Measurements from ENCODE around the gene CORO2A.

DNA sequence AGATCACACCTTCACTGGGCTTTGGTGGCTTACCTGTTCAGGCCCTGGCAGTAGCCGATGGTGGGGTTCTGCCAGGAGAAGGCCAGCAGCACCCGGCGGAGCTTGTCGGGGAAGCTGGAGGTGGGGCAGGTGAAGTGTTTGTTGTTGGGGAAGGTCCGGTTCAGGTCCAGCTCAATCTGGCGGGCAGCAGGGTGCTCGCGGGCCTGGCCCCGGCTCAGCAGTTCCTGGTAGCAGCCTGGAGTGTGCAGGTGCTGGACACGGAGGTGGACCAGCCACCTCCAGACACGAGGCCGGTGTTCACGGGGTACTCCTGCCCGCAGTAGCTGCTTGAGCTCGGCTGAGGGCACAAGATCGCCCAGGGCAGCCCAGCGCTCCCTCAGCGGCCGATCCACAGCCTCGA, 16.2 kb upstream of the CORO2A start:
- no peak for TF ChIP-seq ZBTB7A (IDR thresholded peaks at IDR 0.05; ENCODE audit: low read depth)
- TF ChIP-seq FOXM1 (IDR thresholded peaks at IDR 0.05; ENCODE audit: borderline replicate concordance, low read depth): no peak
- TF ChIP-seq, protein P1, sequence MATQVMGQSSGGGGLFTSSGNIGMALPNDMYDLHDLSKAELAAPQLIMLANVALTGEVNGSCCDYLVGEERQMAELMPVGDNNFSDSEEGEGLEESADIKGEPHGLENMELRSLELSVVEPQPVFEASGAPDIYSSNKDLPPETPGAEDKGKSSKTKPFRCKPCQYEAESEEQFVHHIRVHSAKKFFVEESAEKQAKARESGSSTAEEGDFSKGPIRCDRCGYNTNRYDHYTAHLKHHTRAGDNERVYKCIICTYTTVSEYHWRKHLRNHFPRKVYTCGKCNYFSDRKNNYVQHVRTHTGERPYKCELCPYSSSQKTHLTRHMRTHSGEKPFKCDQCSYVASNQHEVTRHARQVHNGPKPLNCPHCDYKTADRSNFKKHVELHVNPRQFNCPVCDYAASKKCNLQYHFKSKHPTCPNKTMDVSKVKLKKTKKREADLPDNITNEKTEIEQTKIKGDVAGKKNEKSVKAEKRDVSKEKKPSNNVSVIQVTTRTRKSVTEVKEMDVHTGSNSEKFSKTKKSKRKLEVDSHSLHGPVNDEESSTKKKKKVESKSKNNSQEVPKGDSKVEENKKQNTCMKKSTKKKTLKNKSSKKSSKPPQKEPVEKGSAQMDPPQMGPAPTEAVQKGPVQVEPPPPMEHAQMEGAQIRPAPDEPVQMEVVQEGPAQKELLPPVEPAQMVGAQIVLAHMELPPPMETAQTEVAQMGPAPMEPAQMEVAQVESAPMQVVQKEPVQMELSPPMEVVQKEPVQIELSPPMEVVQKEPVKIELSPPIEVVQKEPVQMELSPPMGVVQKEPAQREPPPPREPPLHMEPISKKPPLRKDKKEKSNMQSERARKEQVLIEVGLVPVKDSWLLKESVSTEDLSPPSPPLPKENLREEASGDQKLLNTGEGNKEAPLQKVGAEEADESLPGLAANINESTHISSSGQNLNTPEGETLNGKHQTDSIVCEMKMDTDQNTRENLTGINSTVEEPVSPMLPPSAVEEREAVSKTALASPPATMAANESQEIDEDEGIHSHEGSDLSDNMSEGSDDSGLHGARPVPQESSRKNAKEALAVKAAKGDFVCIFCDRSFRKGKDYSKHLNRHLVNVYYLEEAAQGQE (IDR thresholded peaks at IDR 0.05; ENCODE audit: low read depth): no peak
- TF ChIP-seq, protein P2, sequence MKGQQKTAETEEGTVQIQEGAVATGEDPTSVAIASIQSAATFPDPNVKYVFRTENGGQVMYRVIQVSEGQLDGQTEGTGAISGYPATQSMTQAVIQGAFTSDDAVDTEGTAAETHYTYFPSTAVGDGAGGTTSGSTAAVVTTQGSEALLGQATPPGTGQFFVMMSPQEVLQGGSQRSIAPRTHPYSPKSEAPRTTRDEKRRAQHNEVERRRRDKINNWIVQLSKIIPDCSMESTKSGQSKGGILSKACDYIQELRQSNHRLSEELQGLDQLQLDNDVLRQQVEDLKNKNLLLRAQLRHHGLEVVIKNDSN (IDR thresholded peaks at IDR 0.05): no peak
- no peak for TF ChIP-seq EP300 (IDR thresholded peaks at IDR 0.05; ENCODE audit: borderline replicate concordance)
- TF ChIP-seq NFIC (IDR thresholded peaks at IDR 0.05): no peak
- TF ChIP-seq CREB1 (IDR thresholded peaks at IDR 0.05; ENCODE audit: low read depth): no peak
- TF ChIP-seq RAD21 (IDR thresholded peaks at IDR 0.05; ENCODE audit: low read depth): no peak
- TF ChIP-seq EGR1 (IDR thresholded peaks at IDR 0.05): no peak
- no peak for TF ChIP-seq TAF1 (IDR thresholded peaks at IDR 0.05; ENCODE audit: low read depth)
- TF ChIP-seq, protein P3, sequence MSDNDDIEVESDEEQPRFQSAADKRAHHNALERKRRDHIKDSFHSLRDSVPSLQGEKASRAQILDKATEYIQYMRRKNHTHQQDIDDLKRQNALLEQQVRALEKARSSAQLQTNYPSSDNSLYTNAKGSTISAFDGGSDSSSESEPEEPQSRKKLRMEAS (IDR thresholded peaks at IDR 0.05): no peak
- TF ChIP-seq TCF12 (IDR thresholded peaks at IDR 0.05; ENCODE audit: low read depth): no peak

Measured in Ishikawa (cell line).